Activated T-cell treated with anti-CD3 and anti-CD28 coated beads, Interleukin-2, amount 50 U/mL, for 48 hours (primary cell): ENCODE data around the gene TIMM44.
"Not testable (repeated sequence)": the region's sequence is repeated elsewhere in the genome, so short reads cannot be mapped to it uniquely, and the experiment has no call there.

Experiments used
- DNase-seq, 2 experiments: peaks; one replicate each; pipeline ENCODE4 v3.0.0-alpha.2; 2020

The TIMM44 gene

GRCh38 chr19:7975037-7975436, 31.6 kb upstream of the TIMM44 start:
- no peak for DNase-seq

DNA sequence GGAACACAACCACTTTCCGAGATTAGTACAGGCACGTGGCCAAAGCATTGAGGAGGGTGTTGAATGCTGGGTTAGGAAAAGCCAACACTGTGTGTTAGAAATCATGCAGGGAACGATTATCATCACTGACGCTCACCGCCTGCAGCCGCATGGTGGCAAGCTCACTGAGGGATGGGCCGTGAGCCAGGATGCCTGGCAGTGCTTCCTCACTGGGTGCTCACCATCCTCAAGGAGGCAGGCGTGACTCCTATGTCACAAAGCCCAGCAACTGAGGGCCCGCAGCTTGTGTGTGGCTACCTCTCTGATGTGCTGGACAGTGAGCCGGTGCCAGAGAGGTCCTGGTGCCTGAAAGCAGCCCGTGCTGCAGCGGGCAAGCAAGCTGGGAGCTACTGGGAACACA, 30.4 kb upstream of the TIMM44 start:
- no peak for DNase-seq

DNA sequence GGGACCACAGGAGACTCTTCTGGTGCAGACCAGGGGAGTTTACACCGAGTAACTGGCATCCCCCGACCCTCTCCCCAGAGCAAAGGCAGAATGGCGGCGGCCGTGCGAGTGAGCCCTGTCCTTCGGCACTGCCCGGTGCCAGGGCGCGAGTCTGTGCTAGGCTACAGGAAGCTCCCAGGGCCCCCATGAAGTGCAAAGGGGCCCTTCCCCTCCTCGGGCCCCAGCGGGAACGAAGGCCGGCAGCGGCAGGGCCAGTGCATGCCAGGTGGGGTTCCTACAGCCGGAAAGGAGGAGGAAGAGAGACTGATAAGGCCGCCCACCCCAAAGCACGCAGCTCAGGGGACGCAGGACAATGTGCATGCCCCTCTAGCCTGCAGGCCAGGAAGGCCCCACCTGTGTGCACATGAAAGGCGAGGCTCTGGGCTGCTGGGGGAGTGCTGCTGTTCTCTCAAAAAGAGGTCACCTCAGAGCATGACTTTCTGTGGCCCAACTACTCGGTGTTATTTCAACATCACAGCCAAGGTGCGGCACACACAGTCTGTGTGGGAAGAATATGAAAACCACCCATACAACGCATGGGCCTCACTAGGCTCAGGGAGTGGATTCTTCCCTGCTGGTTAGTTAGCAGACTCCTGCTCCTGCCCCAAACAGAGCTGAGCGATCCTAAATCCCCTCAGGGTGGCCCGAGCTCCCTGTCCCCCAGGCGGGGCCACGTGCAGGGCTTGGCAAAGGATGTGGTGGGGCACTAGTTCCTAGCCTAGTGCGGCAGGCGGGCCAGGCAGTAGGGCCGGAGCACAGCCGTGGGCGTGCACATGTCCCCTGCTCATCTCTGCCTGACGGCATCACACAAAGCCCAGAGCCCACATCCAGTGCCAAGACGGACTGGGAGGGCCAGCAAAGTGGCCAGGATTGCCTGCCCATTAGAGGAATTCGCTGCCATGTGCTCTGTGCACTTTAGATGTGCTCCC, 28.4 kb upstream of the TIMM44 start:
- no peak for DNase-seq

DNA sequence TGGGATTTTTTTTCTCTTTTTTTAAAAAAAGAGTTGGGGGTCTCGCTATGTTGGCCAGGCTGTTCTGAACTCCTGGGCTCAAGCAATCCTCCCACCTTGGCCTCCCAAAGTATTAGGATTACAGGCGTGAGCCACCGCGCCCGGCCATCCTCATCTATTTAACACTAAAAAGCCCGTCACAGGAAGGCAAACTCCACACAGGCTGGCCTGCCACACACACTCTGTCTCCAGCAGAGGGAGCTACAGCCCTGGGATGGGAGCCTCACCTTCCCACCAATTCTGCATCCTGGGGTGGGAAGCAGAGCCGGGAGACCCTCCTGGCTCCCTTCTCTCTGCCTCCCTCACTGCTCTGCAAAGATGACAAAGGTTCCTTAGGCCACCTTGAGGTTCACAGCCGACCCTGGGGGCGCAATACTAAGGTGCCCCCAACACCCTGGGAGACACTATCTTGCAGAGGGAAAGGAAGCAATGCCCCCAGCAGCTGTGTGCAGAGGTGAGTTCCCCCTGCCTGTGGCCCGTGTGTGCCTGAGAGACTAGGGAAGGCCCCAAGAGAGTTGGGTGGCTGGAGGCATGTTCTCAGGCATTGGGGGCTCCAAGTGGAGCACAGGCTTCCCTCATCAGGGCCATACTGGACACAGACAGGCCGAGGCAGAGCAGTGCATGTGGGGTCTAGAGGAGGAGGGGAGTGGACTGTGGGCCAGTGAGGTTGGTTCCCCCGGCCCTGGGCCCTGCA, 27.4 kb upstream of the TIMM44 start:
- peak; percentile 41 to 50 for DNase-seq

GRCh38 chr19:7969555-7969939, 26.1 kb upstream of the TIMM44 start:
- DNase-seq: no peak

GRCh38 chr19:7968796-7969554, 25.5 kb upstream of the TIMM44 start:
- no peak for DNase-seq

GRCh38 chr19:7968008-7968795, 24.7 kb upstream of the TIMM44 start:
- no peak for DNase-seq

GRCh38 chr19:7965921-7966665, 22.6 kb upstream of the TIMM44 start:
- no peak for DNase-seq

DNA sequence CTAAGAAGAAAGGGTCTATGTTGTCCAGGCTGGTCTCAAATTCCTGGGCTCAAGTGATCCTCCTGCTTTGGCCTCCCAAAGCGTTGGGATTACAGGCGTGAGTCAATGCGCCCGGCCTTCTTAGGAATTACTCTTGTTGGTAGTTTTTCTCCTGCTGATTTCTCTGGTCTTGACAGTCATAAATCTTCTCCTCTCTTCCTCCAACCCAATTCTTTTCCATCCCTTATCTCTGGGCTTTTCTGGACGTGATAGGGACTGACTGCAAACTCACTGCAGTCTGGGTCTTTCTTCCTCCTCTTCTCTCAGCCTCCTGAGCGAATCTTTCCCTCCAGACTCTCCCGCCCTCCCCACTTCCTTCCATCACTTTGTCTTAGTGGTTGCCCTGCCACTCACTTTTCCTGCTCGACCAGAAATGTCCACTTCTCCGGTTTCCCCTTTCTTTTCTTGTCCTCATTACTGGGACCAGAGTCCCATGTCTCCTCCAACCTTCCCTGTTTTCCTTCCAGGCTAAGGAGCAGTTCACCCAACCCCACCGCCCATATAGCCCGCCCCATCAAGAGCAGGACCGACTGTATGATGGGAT, 21.9 kb upstream of the TIMM44 start:
- DNase-seq: no peak

GRCh38 chr19:7963566-7963965, 20.1 kb upstream of the TIMM44 start:
- no peak for DNase-seq

GRCh38 chr19:7962644-7963268, 19.3 kb upstream of the TIMM44 start:
- DNase-seq: no peak

DNA sequence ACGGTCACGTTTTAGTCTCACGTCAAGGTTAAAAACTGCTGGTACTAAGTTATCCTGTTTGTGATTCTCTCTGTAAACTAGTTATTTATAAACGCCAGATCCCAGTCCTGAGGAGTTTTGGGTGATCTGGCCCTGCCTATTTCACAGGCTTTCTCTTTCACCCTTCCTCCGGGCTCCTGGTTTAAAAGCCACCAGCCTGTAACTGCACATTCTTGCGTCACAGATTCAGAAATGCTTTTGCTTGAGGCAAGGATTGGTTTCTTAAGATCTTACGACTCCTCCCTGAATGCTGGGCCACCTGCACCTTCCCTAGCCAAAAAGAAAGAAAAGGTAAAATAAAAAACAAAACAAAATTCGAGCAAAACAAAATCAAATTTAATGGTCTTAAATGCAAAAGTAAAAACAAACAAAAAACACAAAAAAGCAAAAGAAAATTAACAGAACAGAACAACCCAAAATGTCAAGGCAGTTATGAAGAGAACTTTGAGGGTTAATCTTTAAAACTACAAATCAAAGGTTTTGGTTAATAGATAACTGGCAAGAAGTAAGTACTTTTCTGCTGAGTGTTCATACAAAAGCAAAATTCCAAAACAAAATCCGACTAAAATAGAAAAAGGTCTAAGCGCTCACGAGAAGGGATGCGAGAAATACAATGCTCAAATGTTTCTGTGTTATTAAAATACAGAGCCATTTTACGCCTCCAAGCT, 18.6 kb upstream of the TIMM44 start:
- no peak for DNase-seq

DNA sequence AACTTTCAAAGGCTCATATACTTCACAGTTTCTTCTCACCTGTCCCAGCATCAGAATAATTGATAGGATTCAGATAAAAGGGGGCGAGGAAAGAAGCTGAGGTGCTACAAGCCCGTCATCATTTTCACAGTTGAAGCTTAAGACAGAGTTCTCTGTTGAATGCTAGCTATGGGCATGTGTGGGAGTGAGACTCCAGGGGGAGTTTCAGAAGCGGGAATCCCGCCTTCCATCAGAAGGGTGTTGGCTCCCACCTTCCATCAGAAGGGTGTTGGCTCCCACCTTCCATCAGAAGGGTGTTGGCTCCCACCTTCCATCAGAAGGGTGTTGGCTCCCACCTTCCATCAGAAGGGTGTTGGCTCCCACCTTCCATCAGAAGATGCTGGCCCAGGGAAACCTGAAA, 17.6 kb upstream of the TIMM44 start:
- DNase-seq: not testable (repeated sequence)

- no peak for DNase-seq
Measured at GRCh38 chr19:7959211-7959610, 15.7 kb upstream of the TIMM44 start.

- DNase-seq: no peak
Measured at GRCh38 chr19:7955696-7956095, 12.2 kb upstream of the TIMM44 start.

DNA sequence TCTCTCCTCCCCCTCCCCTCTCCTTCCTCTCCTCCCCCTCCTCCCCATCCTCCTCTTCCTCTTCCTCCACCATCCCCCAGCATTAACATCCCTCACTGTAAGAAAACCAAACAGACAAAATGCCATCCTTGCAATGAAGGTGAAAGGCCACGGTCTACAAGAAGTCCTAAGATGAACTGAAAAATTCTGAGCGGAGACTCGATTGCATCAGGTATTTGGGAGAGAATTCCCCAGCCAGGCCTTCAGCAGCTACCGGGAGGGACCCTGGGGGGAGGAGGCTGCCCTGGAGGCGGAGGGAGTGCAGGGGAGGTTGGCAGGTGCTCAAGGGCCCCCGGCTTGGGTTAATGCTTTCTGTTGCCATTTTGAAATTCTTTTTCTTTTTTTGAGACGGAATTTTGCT, 10.1 kb upstream of the TIMM44 start:
- no peak for DNase-seq

GRCh38 chr19:7953060-7953459, 9.6 kb upstream of the TIMM44 start:
- no peak for DNase-seq

GRCh38 chr19:7947939-7948338, 4.5 kb upstream of the TIMM44 start:
- DNase-seq: no peak

GRCh38 chr19:7944177-7944761, 803 bp upstream of the TIMM44 start:
- peak; percentile 92 to 95 for DNase-seq

GRCh38 chr19:7942981-7943443, 454 bp downstream of the TIMM44 start:
- no peak for DNase-seq
